Fibroblast of villous mesenchyme (primary cell): Measurements from ENCODE around the gene STAG2. TPM values are rescaled to one million over a fixed set of nuclear protein-coding genes. Genes with fewer than 3 reads are reported as not detected.

Experiments used
- DNase-seq: peaks from one replicate; pipeline ENCODE4 v3.0.0-alpha.2; 2010; ENCODE audit warnings: low read depth
- H3K4me3 ChIP-seq: 2 replicates; pipeline ENCODE4 v1.5.1; 2011; ENCODE audit warnings: low read depth, mild to moderate bottlenecking, low read length
- CTCF ChIP-seq: IDR thresholded peaks from 2 replicates; pipeline ENCODE4 v1.5.1; 2012; ENCODE audit warnings: low read depth, mild to moderate bottlenecking, low read length; ENCODE audit not compliant: insufficient read depth
- total RNA-seq: library from RNA; depleted of rRNA; stranded (reverse); fragments of >200 nt; gene quantifications from 2 replicates; pipeline ENCODE4 v1.2.3, GENCODE V29; 2012

STAG2 gene
- total RNA-seq, 1 donor, result 57.4 TPM

- peak; percentile 20 for DNase-seq
- no peak for TF ChIP-seq CTCF
- H3K4me3 ChIP-seq, result peak overlapping the region; percentile 85
Measured at GRCh38 chrX:123962006-123962467, 531 bp downstream of the STAG2 start.

GRCh38 chrX:123962794-123963373 lies 1.4 kb downstream of the STAG2 start:
- H3K4me3 ChIP-seq, result peak overlapping the region; percentile 85
- DNase-seq, result peak; percentile 97
- TF ChIP-seq CTCF, result no peak

DNA sequence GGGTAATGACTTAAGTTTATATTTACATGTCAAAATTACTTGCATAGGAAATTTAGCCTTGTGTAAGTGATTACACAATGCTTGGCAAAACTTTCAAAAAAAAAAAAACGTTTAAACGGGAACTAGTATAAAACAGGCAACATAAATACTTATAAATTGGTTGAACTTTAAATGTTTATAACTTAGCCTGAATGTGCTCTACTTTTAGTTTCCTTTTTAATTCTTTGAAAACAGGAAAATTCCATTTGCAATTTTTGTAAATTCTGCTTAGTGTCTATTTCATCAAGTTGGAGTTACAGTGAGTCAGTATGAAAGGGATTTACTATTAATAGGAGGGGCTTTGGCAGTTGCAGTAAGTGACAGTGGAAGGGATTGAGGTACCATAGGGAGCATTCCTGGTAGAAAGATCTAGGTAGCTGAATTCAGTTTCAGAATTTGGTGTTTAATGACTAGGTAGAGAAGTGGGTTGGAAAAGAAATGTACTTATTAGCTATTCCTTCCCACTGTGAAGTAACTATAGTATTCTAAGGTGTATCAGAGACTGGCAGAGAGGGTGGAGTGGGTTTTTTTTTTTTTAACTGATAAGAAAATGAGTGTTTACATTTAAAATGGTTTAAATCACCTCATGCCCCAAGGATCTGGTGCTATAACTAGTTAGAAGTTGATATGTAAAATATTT lies 2.8 kb downstream of the STAG2 start:
- TF ChIP-seq CTCF, result no peak
- peak; percentile 64 for DNase-seq
- peak overlapping the region; percentile 85 for H3K4me3 ChIP-seq

DNA sequence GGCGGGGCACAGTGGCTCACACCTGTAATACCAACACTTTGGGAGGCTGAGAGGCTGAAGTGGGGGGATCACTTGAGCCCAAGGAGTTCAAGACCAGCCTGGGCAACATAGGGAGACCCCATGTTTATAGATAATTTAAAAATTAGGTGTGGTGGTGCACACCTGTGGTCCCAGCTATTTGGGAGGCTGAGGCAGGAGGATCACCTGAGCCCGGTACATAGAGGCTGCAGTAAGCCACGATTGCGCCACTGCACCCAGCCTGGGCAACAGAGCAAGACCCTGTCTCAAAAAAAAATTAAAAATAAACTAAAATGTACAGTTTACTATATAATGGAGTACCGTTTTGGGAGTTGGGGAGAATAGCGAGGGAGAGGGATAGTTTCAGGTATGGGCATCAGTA lies 4.2 kb downstream of the STAG2 start:
- TF ChIP-seq CTCF, result no peak
- DNase-seq, result no peak

DNA sequence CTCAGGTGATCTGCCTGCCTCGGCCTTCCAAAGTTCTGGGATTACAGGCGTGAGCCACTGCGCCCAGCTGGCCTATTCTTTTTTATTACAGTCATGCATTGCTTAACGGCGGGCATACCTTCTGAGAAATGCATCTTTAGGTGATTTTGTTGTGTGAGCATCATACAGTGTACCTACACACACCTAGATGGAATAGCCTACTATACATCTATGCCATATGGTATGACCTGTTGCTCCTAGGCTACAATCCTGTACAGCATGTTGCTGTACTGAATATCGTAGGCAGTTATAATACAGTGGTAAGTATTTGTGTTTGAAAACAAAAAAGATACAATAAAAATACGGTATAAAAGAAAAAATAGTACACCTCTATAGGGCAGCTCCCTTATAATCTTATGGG lies 6.0 kb downstream of the STAG2 start:
- H3K4me3 ChIP-seq, result no peak overlapping the region
- TF ChIP-seq CTCF, result no peak
- DNase-seq, result no peak

More for the DNA sequence above, 4.2 kb downstream of the STAG2 start:
- H3K4me3 ChIP-seq, result no peak overlapping the region

- no peak for TF ChIP-seq CTCF
- no peak overlapping the region for H3K4me3 ChIP-seq
- no peak for DNase-seq
Measured at GRCh38 chrX:123968383-123969050, 7.0 kb downstream of the STAG2 start.
